Esophagus (tissue), 2 donors: ENCODE data around the gene CCNE1. TPM values are rescaled to one million over a fixed set of nuclear protein-coding genes. Genes with fewer than 3 reads are reported as not detected.

Experiments used
- H3K27ac ChIP-seq, 2 donors: one replicate each; pipeline ENCODE4 v1.5.1; 2013; ENCODE audit warnings: low read depth in 2 of 2, mild to moderate bottlenecking in 2 of 2, inconsistent platforms in 1 of 2, low read length in 1 of 2, moderate library complexity in 1 of 2
- H3K27me3 ChIP-seq, 2 donors: one replicate each; pipeline ENCODE4 v1.6.1; 2013; ENCODE audit warnings: low read length in 2 of 2, control low read depth in 1 of 2, mild to moderate bottlenecking in 1 of 2; ENCODE audit not compliant: insufficient read depth in 2 of 2, control insufficient read depth in 1 of 2
- H3K36me3 ChIP-seq, 2 donors: one replicate each; pipeline ENCODE4 v1.6.1; 2013; ENCODE audit warnings: low read length in 1 of 2; ENCODE audit not compliant: control insufficient read depth in 2 of 2, insufficient read depth in 2 of 2
- H3K4me1 ChIP-seq, 2 donors: one replicate each; pipeline ENCODE4 v1.6.1; 2013; ENCODE audit warnings: low read length in 1 of 2; ENCODE audit not compliant: control insufficient read depth in 2 of 2, insufficient read depth in 2 of 2
- H3K4me3 ChIP-seq, 2 donors: one replicate each; pipeline ENCODE4 v1.5.1; 2013; ENCODE audit warnings: low read length in 2 of 2, mild to moderate bottlenecking in 2 of 2, low read depth in 1 of 2, moderate library complexity in 1 of 2
- H3K9me3 ChIP-seq, 2 donors: one replicate each; pipeline ENCODE4 v1.6.1; 2013; ENCODE audit warnings: mild to moderate bottlenecking in 2 of 2, low read depth in 1 of 2, low read length in 1 of 2, moderate library complexity in 1 of 2; ENCODE audit not compliant: control insufficient read depth in 2 of 2, insufficient read depth in 1 of 2
- WGBS, 2 donors: extraction: QIAGEN DNeasy Blood & Tissue Kit; methylation state at CpG; one replicate each; pipeline ENCODE4 v1.1.7; 2013; 5-methylcytosine and 5-hydroxymethylcytosine counted together
- polyA plus RNA-seq, 2 donors: library from polyadenylated mRNA; stranded (reverse); fragments of 200-250 nt; gene quantifications; one replicate each; pipeline ENCODE4 v1.2.3, GENCODE V29; 2013
- donor health status: healthy with polysubstance abuse.
- donor health status: Bipolar disorder and iron deficiency.

CCNE1 gene
- polyA plus RNA-seq, 2 donors = 4.9 to 5.2 TPM

- 64 to 74% methylated on average over 3 of the region's 3 CpGs for WGBS, 2 donors
- Histone ChIP-seq H3K36me3 (no peaks in the 10 kb centered on the region), H3K9me3 (peaks cover 0 to 3% of the 10 kb centered on the region in 2 donors), H3K27me3 (no peaks in the 10 kb centered on the region), H3K27ac (no peak overlapping the region), H3K4me3 (no peak overlapping the region), H3K4me1 (no peaks in the 10 kb centered on the region)
These were observed 40.2 kb downstream of the CCNE1 start for GRCh38 chr19:29851769-29852521.

DNA sequence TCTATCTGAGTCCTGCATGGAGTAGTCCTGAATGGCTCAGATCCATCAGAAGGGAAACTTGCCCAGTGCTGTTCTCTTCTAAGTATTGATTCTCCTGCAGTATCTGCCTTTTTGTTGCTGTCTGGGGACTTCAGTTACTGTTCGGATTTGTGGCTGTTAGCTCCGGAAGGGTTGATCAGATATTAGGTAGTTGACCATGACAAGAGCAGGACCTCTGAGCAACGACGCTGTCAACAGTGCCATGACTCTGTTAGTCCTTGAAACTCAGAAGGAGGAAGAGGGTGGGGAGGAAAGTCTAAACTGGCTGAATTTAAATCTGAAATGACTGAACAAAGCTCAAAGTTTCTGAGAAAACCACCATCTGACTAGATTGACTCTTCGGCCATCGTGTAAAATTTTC lies 42.2 kb downstream of the CCNE1 start:
- Histone ChIP-seq H3K27ac (no peak overlapping the region), H3K4me3 (no peak overlapping the region), H3K9me3 (peaks cover 0 to 3% of the 10 kb centered on the region in 2 donors), H3K27me3 (no peaks in the 10 kb centered on the region), H3K36me3 (no peaks in the 10 kb centered on the region), H3K4me1 (peaks cover 0 to 4% of the 10 kb centered on the region in 2 donors)
- 86 to 90% methylated on average over 6 of the region's 6 CpGs for WGBS, 2 donors

DNA sequence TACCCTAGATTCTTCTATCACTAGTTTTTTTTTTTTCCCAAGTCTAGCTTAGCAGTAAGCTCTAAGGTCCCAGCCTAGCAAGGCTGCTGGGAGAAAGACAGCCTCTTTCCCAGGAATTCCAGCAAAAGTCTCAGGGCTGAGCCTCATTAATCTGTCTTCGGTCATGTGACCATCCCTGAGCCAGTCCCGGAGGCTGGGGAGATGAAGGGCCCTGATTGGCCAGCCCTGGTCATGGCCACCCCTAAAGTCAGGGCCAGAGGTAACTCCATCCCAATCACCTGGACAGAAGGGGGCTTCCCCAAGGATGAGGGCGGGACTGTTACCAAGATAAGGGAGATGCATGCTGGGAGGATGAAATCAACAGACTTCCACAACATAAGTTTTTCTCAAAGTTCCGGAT lies 43.3 kb downstream of the CCNE1 start:
- Histone ChIP-seq H3K36me3 (no peaks in the 10 kb centered on the region), H3K9me3 (peaks cover 0 to 3% of the 10 kb centered on the region in 2 donors), H3K4me3 (no peak overlapping the region), H3K27ac (no peak overlapping the region), H3K27me3 (no peaks in the 10 kb centered on the region), H3K4me1 (peaks cover 0 to 4% of the 10 kb centered on the region in 2 donors)
- WGBS, 2 donors = 75 to 85% methylated on average over 4 of the region's 4 CpGs

DNA sequence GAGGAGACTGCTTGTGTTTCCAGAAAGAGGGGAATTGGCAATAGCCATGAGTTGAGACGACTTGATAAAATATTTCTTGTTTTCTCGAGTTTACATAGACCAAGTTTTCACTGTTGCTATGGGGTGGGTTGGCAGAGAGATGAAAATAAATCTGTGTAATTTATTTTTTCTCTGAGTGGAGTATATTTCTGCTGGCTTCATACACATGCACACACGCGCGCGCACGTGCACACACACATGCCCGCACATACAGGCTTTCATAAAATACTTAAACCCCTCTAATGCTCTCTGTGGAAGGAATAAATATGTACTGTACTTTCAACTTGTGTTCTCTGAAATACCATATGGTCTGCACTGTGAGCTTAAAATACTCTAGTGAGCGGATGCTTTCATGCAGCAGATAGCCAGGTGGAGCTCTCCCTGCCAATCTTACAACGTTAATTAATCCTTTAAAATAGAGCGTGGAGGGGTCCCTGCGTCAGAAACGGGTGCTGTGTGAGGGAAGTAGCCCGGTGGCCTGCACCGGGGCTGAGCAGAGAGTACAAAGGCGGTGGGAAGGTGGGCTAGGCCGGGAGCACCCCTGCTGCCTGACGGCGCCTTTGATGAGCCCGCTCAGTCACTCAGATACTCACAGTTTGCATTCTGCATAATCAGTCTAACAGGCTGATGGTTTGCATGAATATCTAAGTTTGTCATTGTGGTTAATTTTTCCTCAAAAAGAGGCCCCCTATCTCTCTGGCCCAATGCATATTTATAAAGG lies 44.1 kb downstream of the CCNE1 start:
- Histone ChIP-seq H3K4me3 (no peak overlapping the region), H3K4me1 (peaks cover 0 to 4% of the 10 kb centered on the region in 2 donors), H3K36me3 (no peaks in the 10 kb centered on the region), H3K27ac (no peak overlapping the region), H3K9me3 (peaks cover 0 to 3% of the 10 kb centered on the region in 2 donors), H3K27me3 (no peaks in the 10 kb centered on the region)
- 76 to 78% methylated on average over 20 of the region's 20 CpGs for WGBS, 2 donors

DNA sequence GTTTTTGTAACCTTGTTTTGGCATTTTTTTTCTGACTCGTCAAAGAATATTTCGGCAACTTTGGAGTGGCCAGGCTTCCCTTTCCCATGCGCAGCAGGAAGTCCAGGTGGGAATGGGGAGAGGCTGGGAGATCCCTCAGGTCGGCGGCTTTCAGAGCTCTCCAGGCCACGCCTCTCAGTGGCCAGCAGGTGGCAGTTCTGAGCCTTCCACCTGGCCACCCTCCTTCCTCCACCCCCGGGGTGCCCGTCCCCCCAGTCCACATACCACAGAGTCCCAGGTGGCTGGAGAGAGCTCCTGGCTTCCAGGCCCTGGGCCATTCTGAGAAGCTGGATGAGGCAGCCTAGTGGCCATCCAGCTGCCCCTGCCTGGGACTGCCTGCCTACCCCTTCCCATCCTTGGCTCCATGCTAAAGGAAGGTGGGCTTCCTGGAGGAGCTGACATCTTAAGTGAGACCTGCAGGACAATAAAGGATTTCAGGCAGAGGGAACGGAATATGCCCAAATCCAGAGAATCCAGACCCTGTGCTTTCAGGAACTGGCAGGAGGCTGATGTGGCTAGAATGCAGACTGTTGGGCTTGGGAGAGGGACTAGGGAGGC lies 46.3 kb downstream of the CCNE1 start:
- Histone ChIP-seq H3K36me3 (no peaks in the 10 kb centered on the region), H3K27ac (no peak overlapping the region), H3K4me3 (no peak overlapping the region), H3K4me1 (peaks cover 0 to 4% of the 10 kb centered on the region in 2 donors), H3K9me3 (peaks cover 0 to 3% of the 10 kb centered on the region in 2 donors), H3K27me3 (no peaks in the 10 kb centered on the region)
- 17 to 19% methylated on average over 9 of the region's 9 CpGs for WGBS, 2 donors

DNA sequence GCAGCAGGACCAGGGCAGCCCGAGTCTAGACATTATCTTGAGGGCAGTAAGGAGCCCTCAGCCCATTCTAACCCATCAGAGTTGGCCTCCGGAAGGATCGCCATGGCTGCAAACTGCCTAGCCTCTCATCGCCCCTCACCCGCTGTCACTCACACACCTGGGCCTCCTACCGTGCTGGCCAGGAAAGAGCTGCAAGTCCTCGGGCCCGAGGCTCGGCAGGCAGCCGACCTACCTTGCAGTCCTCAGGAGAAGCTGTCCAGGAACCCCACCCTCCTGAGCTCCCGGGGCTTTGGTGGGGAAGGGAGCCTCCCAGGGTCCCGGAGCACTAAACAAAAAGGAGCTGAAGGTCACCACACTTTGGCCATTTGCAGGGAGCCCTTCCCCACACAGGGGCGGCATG lies 46.8 kb downstream of the CCNE1 start:
- WGBS, 2 donors = 36 to 40% methylated on average over 13 of the region's 13 CpGs
- Histone ChIP-seq H3K9me3 (peaks cover 0 to 3% of the 10 kb centered on the region in 2 donors), H3K27ac (no peak overlapping the region), H3K4me1 (peaks cover 0 to 4% of the 10 kb centered on the region in 2 donors), H3K27me3 (no peaks in the 10 kb centered on the region), H3K4me3 (no peak overlapping the region), H3K36me3 (no peaks in the 10 kb centered on the region)

GRCh38 chr19:29860492-29860891 lies 48.7 kb downstream of the CCNE1 start:
- Histone ChIP-seq H3K27me3 (no peaks in the 10 kb centered on the region), H3K9me3 (no peaks in the 10 kb centered on the region), H3K27ac (no peak overlapping the region), H3K36me3 (no peaks in the 10 kb centered on the region), H3K4me3 (no peak overlapping the region), H3K4me1 (peaks cover 0 to 4% of the 10 kb centered on the region in 2 donors)
- 87 to 88% methylated on average over 3 of the region's 3 CpGs for WGBS, 2 donors

GRCh38 chr19:29861574-29861973 lies 49.8 kb downstream of the CCNE1 start:
- 71 to 83% methylated on average over 7 of the region's 7 CpGs for WGBS, 2 donors
- H3K36me3 ChIP-seq = no peaks in the 10 kb centered on the region
- H3K4me3 ChIP-seq = no peak overlapping the region
- no peak overlapping the region for H3K27ac ChIP-seq
- H3K27me3 ChIP-seq = no peaks in the 10 kb centered on the region
- no peaks in the 10 kb centered on the region for H3K9me3 ChIP-seq
- H3K4me1 ChIP-seq = peaks cover 0 to 4% of the 10 kb centered on the region in 2 donors

DNA sequence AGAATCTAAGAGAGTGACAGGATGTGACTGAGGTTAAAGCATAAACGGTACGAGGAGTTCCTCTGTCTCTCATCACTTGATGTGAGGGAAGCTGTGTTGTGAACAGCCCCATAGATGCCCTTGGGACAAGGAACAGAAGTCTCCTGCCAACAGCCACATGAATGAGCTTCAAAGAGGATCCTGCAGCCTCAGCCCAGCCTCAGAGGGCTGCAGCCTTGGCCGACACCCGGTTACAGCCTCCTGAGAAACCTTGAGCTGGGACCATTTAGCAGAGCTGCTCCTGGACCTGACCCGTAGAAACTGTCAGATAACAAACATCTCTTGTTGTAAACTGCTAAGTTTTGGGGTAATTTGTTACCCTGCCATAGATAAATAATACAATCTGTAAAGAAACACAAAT lies 54.2 kb downstream of the CCNE1 start:
- peaks cover 0 to 3% of the 10 kb centered on the region in 2 donors for H3K9me3 ChIP-seq
- no peak overlapping the region for H3K4me3 ChIP-seq
- WGBS, 2 donors = 61 to 62% methylated on average over 5 of the region's 5 CpGs
- H3K27me3 ChIP-seq = no peaks in the 10 kb centered on the region
- no peaks in the 10 kb centered on the region for H3K36me3 ChIP-seq
- no peaks in the 10 kb centered on the region for H3K4me1 ChIP-seq
- no peak overlapping the region for H3K27ac ChIP-seq
